HepG2 (cell line): ENCODE data around the gene DAAM2. TPM values are rescaled to one million over a fixed set of nuclear protein-coding genes. Genes with fewer than 3 reads are reported as not detected.

Source experiments
- ATAD3A ChIP-seq: sonication (generic); formaldehyde crosslinking; IDR thresholded peaks from 2 replicates; pipeline ENCODE4 v1.4.0; 2020; ENCODE audit warnings: missing genetic modification reagents
- FOXK1 ChIP-seq: sonication (generic); formaldehyde crosslinking; IDR thresholded peaks from 2 replicates; pipeline ENCODE4 v1.4.0; 2020; ENCODE audit warnings: low read depth, missing genetic modification reagents, borderline replicate concordance
- FOXO1 ChIP-seq: sonication (generic); formaldehyde crosslinking; IDR thresholded peaks from 2 replicates; pipeline ENCODE4 v1.4.0; 2020; ENCODE audit warnings: missing genetic modification reagents
- FOXP4 ChIP-seq: sonication (generic); formaldehyde crosslinking; IDR thresholded peaks from 2 replicates; pipeline ENCODE4 v1.4.0; 2020; ENCODE audit warnings: missing genetic modification reagents
- JUNB ChIP-seq: sonication (generic); formaldehyde crosslinking; IDR thresholded peaks from 2 replicates; pipeline ENCODE4 v1.8.0; 2022; ENCODE audit warnings: missing genetic modification reagents, mild to moderate bottlenecking, borderline replicate concordance
- KLF6 ChIP-seq: IDR thresholded peaks from 2 replicates; pipeline ENCODE4 v1.8.0; 2016; ENCODE audit warnings: missing biosample characterization, missing genetic modification reagents
- MATR3 ChIP-seq: sonication (generic); formaldehyde crosslinking; IDR thresholded peaks from 2 replicates; pipeline ENCODE4 v1.4.0; 2020; ENCODE audit warnings: missing genetic modification reagents
- NFKB2 ChIP-seq: sonication (generic); formaldehyde crosslinking; IDR thresholded peaks from 2 replicates; pipeline ENCODE4 v1.4.0; 2020; ENCODE audit warnings: missing genetic modification reagents, borderline replicate concordance
- NFRKB ChIP-seq: fragments of 450-650 bp; IDR thresholded peaks from 2 replicates; pipeline ENCODE4 v1.6.1; 2017
- POLR2G ChIP-seq: fragments of 200-400 bp; formaldehyde crosslinking; IDR thresholded peaks from 2 replicates; pipeline ENCODE4 v1.6.1; 2018; ENCODE audit warnings: mild to moderate bottlenecking, low read depth, low read length, moderate library complexity
- PPARG ChIP-seq: conservative IDR thresholded peaks from 2 replicates; pipeline ENCODE4 v1.6.1; 2016; ENCODE audit warnings: missing biosample characterization, missing genetic modification reagents
- RORA ChIP-seq: sonication (generic); formaldehyde crosslinking; IDR thresholded peaks from 2 replicates; pipeline ENCODE4 v1.5.0; 2020; ENCODE audit warnings: mild to moderate bottlenecking, missing genetic modification reagents, moderate library complexity
- RXRB ChIP-seq: IDR thresholded peaks from 2 replicates; pipeline ENCODE4 v1.6.1; 2016; ENCODE audit warnings: borderline replicate concordance, missing genetic modification reagents, missing compliant biosample characterization
- SALL2 ChIP-seq: sonication (generic); formaldehyde crosslinking; IDR thresholded peaks from 2 replicates; pipeline ENCODE4 v1.8.1; 2023; ENCODE audit warnings: mild to moderate bottlenecking, missing genetic modification reagents, inconsistent platforms
- SIN3B ChIP-seq: fragments of 150-350 bp; IDR thresholded peaks from 2 replicates; pipeline ENCODE4 v1.6.1; 2014; ENCODE audit warnings: low read length
- SOX13 ChIP-seq, 3 experiments: fragments of 450-650 bp in 1 of 3; sonication (generic) in 1 of 3; formaldehyde crosslinking in 1 of 3; IDR thresholded peaks in 2 of 3; conservative IDR thresholded peaks in 1 of 3; 2 replicates each; pipeline versions ENCODE4 v1.5.0 to v1.6.1; 2016 to 2020; ENCODE audit warnings: antibody characterized with exemption in 1 of 3, mild to moderate bottlenecking in 1 of 3, missing compliant biosample characterization in 1 of 3, missing genetic modification reagents in 1 of 3, moderate library complexity in 1 of 3
- SRF ChIP-seq: IDR thresholded peaks from 2 replicates; pipeline ENCODE4 v1.6.1; 2011; ENCODE audit warnings: mild to moderate bottlenecking, low read depth, low read length, moderate library complexity
- SSRP1 ChIP-seq: IDR thresholded peaks from 2 replicates; pipeline ENCODE4 v1.6.1; 2016; ENCODE audit warnings: control low read depth
- TARDBP ChIP-seq: sonication (generic); formaldehyde crosslinking; IDR thresholded peaks from 2 replicates; pipeline ENCODE4 v1.8.0; 2022; ENCODE audit warnings: mild to moderate bottlenecking, missing genetic modification reagents
- ZBTB3 ChIP-seq: sonication (generic); formaldehyde crosslinking; IDR thresholded peaks from 2 replicates; pipeline ENCODE4 v1.4.0; 2020; ENCODE audit warnings: low read depth, mild to moderate bottlenecking, moderate library complexity, missing genetic modification reagents, borderline replicate concordance
- ZBTB38 ChIP-seq: sonication (generic); formaldehyde crosslinking; IDR thresholded peaks from 2 replicates; pipeline ENCODE4 v1.5.1; 2020; ENCODE audit warnings: mild to moderate bottlenecking, missing genetic modification reagents
- ZFP62 ChIP-seq: sonication (generic); formaldehyde crosslinking; IDR thresholded peaks from 2 replicates; pipeline ENCODE4 v1.4.0; 2020; ENCODE audit warnings: missing genetic modification reagents
- ZNF124 ChIP-seq: sonication (generic); formaldehyde crosslinking; IDR thresholded peaks from 2 replicates; pipeline ENCODE4 v1.4.0; 2020; ENCODE audit warnings: missing genetic modification reagents
- ZNF143 ChIP-seq: sonication (generic); formaldehyde crosslinking; IDR thresholded peaks from 2 replicates; pipeline ENCODE4 v1.4.0; 2020; ENCODE audit warnings: missing genetic modification reagents
- ZNF20 ChIP-seq: sonication (generic); formaldehyde crosslinking; IDR thresholded peaks from 2 replicates; pipeline ENCODE4 v1.4.0; 2020; ENCODE audit warnings: mild to moderate bottlenecking, moderate library complexity, missing genetic modification reagents
- ZNF335 ChIP-seq: sonication (generic); formaldehyde crosslinking; IDR thresholded peaks from 2 replicates; pipeline ENCODE4 v1.4.0; 2020; ENCODE audit warnings: missing genetic modification reagents
- ZNF33A ChIP-seq: sonication (generic); formaldehyde crosslinking; IDR thresholded peaks from 2 replicates; pipeline ENCODE4 v1.5.1; 2020; ENCODE audit warnings: missing genetic modification reagents, mild to moderate bottlenecking, moderate library complexity, borderline replicate concordance
- ZNF558 ChIP-seq: sonication (generic); formaldehyde crosslinking; IDR thresholded peaks from 2 replicates; pipeline ENCODE4 v1.9.0; 2022; ENCODE audit warnings: mild to moderate bottlenecking, missing genetic modification reagents, borderline replicate concordance
- ZNF605 ChIP-seq: sonication (generic); formaldehyde crosslinking; IDR thresholded peaks from 2 replicates; pipeline ENCODE4 v1.8.0; 2022; ENCODE audit warnings: mild to moderate bottlenecking, missing genetic modification reagents
- ZNF639 ChIP-seq: conservative IDR thresholded peaks from 2 replicates; pipeline ENCODE4 v1.6.1; 2018; ENCODE audit warnings: missing genetic modification reagents
- ZNF792 ChIP-seq: IDR thresholded peaks from 2 replicates; pipeline ENCODE4 v1.6.1; 2016
- polyA plus RNA-seq, 8 experiments: library from polyadenylated mRNA; depleted of rRNA in 3 of 8; stranded (reverse) in 7 of 8; unstranded in 1 of 8; fragments of >200 nt; fragmentation: Illumina TruSeq in 4 of 8; extraction: Trizol in 4 of 8; gene quantifications; 2 replicates each; pipeline versions ENCODE4 v1.2.1 to v1.2.3, GENCODE V29; 2011 to 2016; ENCODE audit warnings: low read depth in 4 of 8, missing spikeins in 1 of 8, mixed read lengths in 1 of 8; ENCODE audit not compliant: insufficient read depth in 1 of 8
- total RNA-seq, 5 experiments: library from RNA; depleted of rRNA; stranded (reverse); fragments of >200 nt; fragmentation: Illumina TruSeq; extraction: Trizol; gene quantifications; 2 replicates each; pipeline ENCODE4 v1.2.3, GENCODE V29; 2016; ENCODE audit warnings: low read depth in 1 of 5

The DAAM2 gene
- total and polyA plus RNA-seq, 2 of the 13 experiments (the other 11 are each of a cell fraction or from before 2014, with no cell fraction given): 0.01 TPM; not detected in 1

- TF ChIP-seq FOXO1 (CRISPR knock-in tag) (peak; percentile 48; the same call in 1 of the 2 replicates), ZNF558 (CRISPR knock-in tag) (no peak), ZNF124 (CRISPR knock-in tag) (peak; percentile 57; the same call in 1 of the 2 replicates), ZFP62 (CRISPR knock-in tag) (no peak), ZNF20 (CRISPR knock-in tag) (peak; percentile 100), ZNF335 (CRISPR knock-in tag) (peak; percentile 46; the same call in 1 of the 2 replicates), SSRP1 (CRISPR knock-in tag) (no peak), KLF6 (peak; percentile 77), ZBTB38 (CRISPR knock-in tag) (0 out of 2 replicates have a peak, but pooled peaks have one; percentile 13), MATR3 (CRISPR knock-in tag) (no peak), SALL2 (CRISPR knock-in tag) (no peak), SOX13 (IDR thresholded peaks at IDR 0.05) (no peak), SOX13 (CRISPR knock-in tag; conservative IDR thresholded peaks at IDR 0.05 in 1 of 2, IDR thresholded peaks at IDR 0.05 in 1 of 2) (peak in 1 of 2 experiments; percentile 24; a peak in 1 of 4 replicates), TARDBP (CRISPR knock-in tag) (no peak), RORA (CRISPR knock-in tag) (no peak), FOXP4 (CRISPR knock-in tag) (no peak), ZNF33A (CRISPR knock-in tag) (no peak), RXRB (peak; percentile 59; the same call in 1 of the 2 replicates), ZNF605 (CRISPR knock-in tag) (peak; percentile 81), ZNF143 (peak; percentile 95), ATAD3A (CRISPR knock-in tag) (no peak), POLR2G (peak; percentile 89), ZNF792 (peak; percentile 75; the same call in 1 of the 2 replicates), ZNF639 (CRISPR knock-in tag) (no peak), FOXK1 (peak; percentile 31), SRF (no peak), SIN3B (no peak), NFRKB (no peak), NFKB2 (CRISPR knock-in tag) (peak; percentile 80; the same call in 1 of the 2 replicates), PPARG (CRISPR knock-in tag) (no peak), ZBTB3 (no peak), JUNB (no peak)
These were observed 142.1 kb downstream of the DAAM2 start, which contains the start of gene MOCS1 (continued) for GRCh38 chr6:39934131-39934757.
